Astrocyte of the cerebellum (primary cell): ENCODE data around the gene CHST11.

Experiments used
- DNase-seq: peaks from one replicate; pipeline ENCODE4 v3.0.0-alpha.2; 2011; ENCODE audit warnings: low read depth
- H3K4me3 ChIP-seq: 2 replicates; pipeline ENCODE4 v1.5.1; 2011; ENCODE audit warnings: mild to moderate bottlenecking, low read depth, low read length, moderate library complexity
- CTCF ChIP-seq: IDR thresholded peaks from 2 replicates; pipeline ENCODE4 v1.5.1; 2012; ENCODE audit warnings: low read length, low read depth, moderate library complexity, mild to moderate bottlenecking; ENCODE audit errors: missing control alignments
- in situ Hi-C: cut with HindIII; loops from 2 replicates; pipeline ENCODE4 v1.10.0; 2017; ENCODE audit warnings: low sequenced_read_pairs

Gene CHST11

DNA sequence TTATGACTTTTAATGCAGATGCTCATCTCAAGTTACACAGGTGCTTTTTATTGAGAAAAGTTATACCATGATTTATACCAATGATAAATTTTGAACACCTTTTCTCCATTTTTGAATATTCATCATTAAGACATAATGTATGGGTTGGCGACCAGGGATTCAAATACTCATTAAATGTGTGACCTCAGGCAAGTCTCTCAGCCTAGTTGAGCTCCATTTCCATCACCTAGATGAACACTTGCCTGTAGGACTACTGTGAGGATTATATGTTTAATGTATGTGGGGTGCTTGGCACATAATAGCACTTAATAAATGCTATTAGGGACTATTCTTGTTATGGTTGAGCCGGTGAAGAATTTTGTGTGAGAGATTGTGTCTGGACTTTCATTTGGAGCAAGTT is 228.6 kb downstream of the CHST11 start:
- no peak overlapping the region for H3K4me3 ChIP-seq
- no peak for TF ChIP-seq CTCF
- in situ Hi-C loops, result no loop called here
- DNase-seq, result no peak

DNA sequence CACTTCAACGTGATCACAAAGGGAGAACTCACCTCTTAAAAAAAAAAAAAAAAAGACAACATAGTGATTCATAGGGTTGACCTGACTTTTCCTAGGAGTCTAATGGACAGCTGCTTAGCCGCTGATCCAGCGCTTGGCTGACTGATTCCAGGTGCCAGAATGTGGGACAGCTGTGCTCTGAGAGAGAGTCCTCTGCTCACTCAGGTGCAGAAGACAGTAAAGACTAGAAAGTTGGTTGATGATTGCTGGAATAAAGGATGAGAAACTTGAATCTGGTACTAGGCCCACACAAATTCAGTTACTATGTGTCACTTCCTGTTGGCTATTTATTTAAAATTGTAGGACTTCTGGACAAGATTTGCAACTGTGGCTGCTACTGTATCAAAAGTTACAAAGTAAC is 229.4 kb downstream of the CHST11 start:
- no peak for DNase-seq
- in situ Hi-C loops, result no loop called here
- no peak overlapping the region for H3K4me3 ChIP-seq
- TF ChIP-seq CTCF, result no peak

DNA sequence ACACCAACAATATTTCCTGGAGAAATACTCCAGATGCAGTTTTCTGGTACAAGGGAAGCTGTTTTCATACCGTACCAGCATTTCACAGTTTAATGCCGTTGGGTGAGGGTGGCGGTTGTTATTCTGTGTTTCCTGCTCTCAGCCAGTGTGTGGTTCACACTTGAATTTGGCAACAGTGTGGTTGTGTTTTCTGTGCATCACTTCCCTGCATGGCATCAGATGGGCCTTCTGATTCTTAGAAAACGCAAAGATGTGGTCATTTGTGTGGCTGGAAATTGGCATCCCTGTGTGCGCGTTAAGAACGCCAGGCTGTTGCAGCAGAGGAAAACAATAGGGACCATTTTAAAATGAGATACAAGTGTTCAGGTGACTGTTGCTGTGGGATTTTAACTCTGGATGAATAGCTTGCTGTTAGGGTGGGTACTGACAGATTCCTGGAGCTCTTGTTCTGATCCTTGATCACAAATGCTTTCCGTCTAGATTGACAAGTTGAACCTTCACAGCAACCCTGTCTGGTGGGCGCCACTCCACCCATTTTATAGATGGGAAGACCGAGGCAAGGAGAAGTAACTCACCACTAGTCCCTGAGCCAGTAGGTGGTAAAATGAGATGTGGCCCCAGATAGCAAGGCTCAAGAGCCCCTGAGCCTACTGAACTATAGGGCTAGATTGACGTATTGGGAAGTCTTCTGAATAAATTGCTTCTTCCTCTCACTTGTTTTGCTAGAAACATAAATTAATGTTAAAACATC is 231.2 kb downstream of the CHST11 start:
- no peak for TF ChIP-seq CTCF
- DNase-seq, result no peak
- no peak overlapping the region for H3K4me3 ChIP-seq
- in situ Hi-C loops, result no loop called here

GRCh38 chr12:104689635-104690034 is 232.9 kb downstream of the CHST11 start:
- DNase-seq, result no peak
- in situ Hi-C loops, result no loop called here
- TF ChIP-seq CTCF, result no peak
- no peak overlapping the region for H3K4me3 ChIP-seq

DNA sequence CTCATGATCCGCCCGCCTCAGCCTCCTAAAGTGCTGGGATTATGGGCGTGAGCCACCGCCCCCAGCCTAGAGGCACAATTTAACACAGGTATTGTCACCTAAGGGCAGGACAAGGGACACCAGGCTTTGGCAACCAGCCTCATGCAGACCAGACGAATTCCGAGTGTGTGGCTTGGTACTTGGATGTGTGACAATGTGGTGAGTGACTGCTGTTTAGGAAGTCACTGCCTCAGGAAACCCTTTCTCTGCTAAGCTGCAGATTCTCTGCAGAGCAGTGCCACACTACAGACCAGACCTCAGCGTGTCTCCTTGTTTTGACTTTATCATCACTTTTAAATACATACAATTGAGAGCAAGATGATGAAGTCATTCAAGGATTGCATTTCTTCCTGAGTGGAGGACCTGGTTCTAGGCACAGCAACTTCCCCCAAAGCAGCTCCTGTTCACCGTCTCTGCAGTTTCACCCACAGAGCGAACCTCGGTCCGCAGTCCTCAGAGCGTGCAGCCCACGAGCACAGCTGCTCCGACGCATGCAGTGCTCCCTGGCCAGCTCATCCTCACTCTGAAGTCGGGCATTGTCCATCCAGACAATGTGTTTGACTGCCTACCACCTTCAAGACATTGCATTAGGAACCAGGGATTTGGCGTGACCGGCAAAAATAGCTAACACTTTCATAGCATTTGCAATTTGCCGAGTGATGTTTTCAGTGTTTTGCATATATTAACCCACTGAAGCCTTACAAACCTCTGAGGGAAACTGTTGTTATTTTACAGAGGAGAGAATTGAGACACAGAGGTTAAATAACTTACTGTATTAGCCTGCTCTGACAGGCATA is 235.2 kb downstream of the CHST11 start:
- no peak for TF ChIP-seq CTCF
- in situ Hi-C loops, result no loop called here
- DNase-seq, result no peak
- H3K4me3 ChIP-seq, result no peak overlapping the region

GRCh38 chr12:104692557-104693218 is 235.9 kb downstream of the CHST11 start:
- TF ChIP-seq CTCF, result no peak
- H3K4me3 ChIP-seq, result no peak overlapping the region
- in situ Hi-C loops, result no loop called here
- DNase-seq, result no peak
